Neural progenitor cell (in vitro differentiated cells): ENCODE data around the gene MYH7B. TPM values are rescaled to one million over a fixed set of nuclear protein-coding genes. Genes with fewer than 3 reads are reported as not detected.

Experiments used
- DNase-seq: peaks from one replicate; pipeline ENCODE4 v3.0.0-alpha.2; 2016; ENCODE audit warnings: low spot score
- H2AFZ ChIP-seq: fragments of 200-600 bp; sonication (generic); replicated peaks from 2 replicates; pipeline ENCODE4 v1.6.1; 2016; ENCODE audit warnings: antibody characterized with exemption
- H3F3A ChIP-seq: fragments of 200-600 bp; sonication (generic); 2 replicates; pipeline ENCODE4 v1.6.1; 2016; ENCODE audit warnings: antibody characterized with exemption, low read depth
- H3K27ac ChIP-seq: fragments of 200-600 bp; sonication (generic); 2 replicates; pipeline ENCODE4 v1.5.1; 2016; ENCODE audit warnings: mild to moderate bottlenecking
- H3K27me3 ChIP-seq: fragments of 200-600 bp; sonication (generic); 2 replicates; pipeline ENCODE4 v1.6.1; 2016; ENCODE audit warnings: mild to moderate bottlenecking, moderate library complexity
- H3K36me3 ChIP-seq: fragments of 200-600 bp; sonication (generic); 2 replicates; pipeline ENCODE4 v1.5.1; 2016
- H3K4me1 ChIP-seq: fragments of 200-600 bp; sonication (generic); 2 replicates; pipeline ENCODE4 v1.6.1; 2016; ENCODE audit warnings: mixed run types
- H3K4me2 ChIP-seq: fragments of 200-600 bp; sonication (generic); 2 replicates; pipeline ENCODE4 v1.6.1; 2016
- H3K4me3 ChIP-seq: fragments of 200-600 bp; sonication (generic); 2 replicates; pipeline ENCODE4 v1.5.1; 2016
- H3K79me2 ChIP-seq: fragments of 200-600 bp; sonication (generic); 2 replicates; pipeline ENCODE4 v1.6.1; 2016; ENCODE audit warnings: low read depth
- H3K9ac ChIP-seq: fragments of 200-600 bp; sonication (generic); 2 replicates; pipeline ENCODE4 v1.6.1; 2016
- H3K9me3 ChIP-seq: fragments of 200-600 bp; sonication (generic); 2 replicates; pipeline ENCODE4 v1.5.1; 2016; ENCODE audit warnings: low read depth
- H4K20me1 ChIP-seq: fragments of 200-600 bp; sonication (generic); 2 replicates; pipeline ENCODE4 v1.6.1; 2016; ENCODE audit warnings: low read depth
- H3K27ac Mint-ChIP-seq: 3 replicates; pipeline ENCODE4 v1.8.0; 2021; ENCODE audit warnings: mixed read lengths
- H3K27me3 Mint-ChIP-seq: 2 replicates; pipeline ENCODE4 v1.8.0; 2022; ENCODE audit warnings: low read depth, mild to moderate bottlenecking, inconsistent platforms, moderate library complexity, mixed read lengths; ENCODE audit not compliant: insufficient read depth
- H3K36me3 Mint-ChIP-seq: 3 replicates; pipeline ENCODE4 v1.8.0; 2021; ENCODE audit warnings: mixed read lengths
- H3K4me1 Mint-ChIP-seq: 3 replicates; pipeline ENCODE4 v1.8.0; 2021; ENCODE audit warnings: mixed read lengths
- H3K4me3 Mint-ChIP-seq: 3 replicates; pipeline ENCODE4 v1.8.0; 2021; ENCODE audit warnings: mild to moderate bottlenecking, moderate library complexity, mixed read lengths
- H3K9me3 Mint-ChIP-seq: 3 replicates; pipeline ENCODE4 v1.8.0; 2020; ENCODE audit warnings: mixed read lengths
- EZH2 ChIP-seq: fragments of 200-600 bp; sonication (generic); IDR thresholded peaks from 2 replicates; pipeline ENCODE4 v1.6.1; 2017; ENCODE audit warnings: antibody characterized with exemption, mild to moderate bottlenecking, moderate library complexity
- EZH2phosphoT487 ChIP-seq: fragments of 200-600 bp; sonication (generic); IDR thresholded peaks from 2 replicates; pipeline ENCODE4 v1.6.1; 2017; ENCODE audit warnings: antibody characterized with exemption
- total RNA-seq: library from RNA; depleted of rRNA; stranded (reverse); fragments of >200 nt; gene quantifications from 2 replicates; pipeline ENCODE4 v1.2.3, GENCODE V29; 2015; ENCODE audit warnings: low replicate concordance
- TF ChIP-seq, protein P1 (sequence below): fragments of 200-600 bp; sonication (generic); IDR thresholded peaks from 2 replicates; pipeline ENCODE4 v1.5.1; 2017; ENCODE audit warnings: antibody characterized with exemption, mild to moderate bottlenecking

Gene MYH7B
- total RNA-seq, 1 donor from 2014 or later: not detected

GRCh38 chr20:34921436-34921835 is 34.2 kb upstream of the MYH7B start:
- Mint-ChIP-seq H3K9me3 (no peaks in the 10 kb centered on the region), H3K27ac (no peak overlapping the region), H3K27me3 (no peaks in the 10 kb centered on the region), H3K36me3 (peaks cover 26% of the 10 kb centered on the region), H3K4me3 (no peak overlapping the region), H3K4me1 (no peaks in the 10 kb centered on the region)
- Histone ChIP-seq H3K9me3 (no peaks in the 10 kb centered on the region), H3K79me2 (no peaks in the 10 kb centered on the region), H4K20me1 (no peaks in the 10 kb centered on the region), H3K4me2 (no peak overlapping the region), H3K4me3 (no peak overlapping the region), H3F3A (no peaks in the 10 kb centered on the region), H2AFZ (no peak overlapping the region), H3K27ac (no peak overlapping the region), H3K4me1 (no peaks in the 10 kb centered on the region), H3K9ac (no peak overlapping the region), H3K36me3 (no peaks in the 10 kb centered on the region), H3K27me3 (no peaks in the 10 kb centered on the region)
- TF ChIP-seq, protein P1, sequence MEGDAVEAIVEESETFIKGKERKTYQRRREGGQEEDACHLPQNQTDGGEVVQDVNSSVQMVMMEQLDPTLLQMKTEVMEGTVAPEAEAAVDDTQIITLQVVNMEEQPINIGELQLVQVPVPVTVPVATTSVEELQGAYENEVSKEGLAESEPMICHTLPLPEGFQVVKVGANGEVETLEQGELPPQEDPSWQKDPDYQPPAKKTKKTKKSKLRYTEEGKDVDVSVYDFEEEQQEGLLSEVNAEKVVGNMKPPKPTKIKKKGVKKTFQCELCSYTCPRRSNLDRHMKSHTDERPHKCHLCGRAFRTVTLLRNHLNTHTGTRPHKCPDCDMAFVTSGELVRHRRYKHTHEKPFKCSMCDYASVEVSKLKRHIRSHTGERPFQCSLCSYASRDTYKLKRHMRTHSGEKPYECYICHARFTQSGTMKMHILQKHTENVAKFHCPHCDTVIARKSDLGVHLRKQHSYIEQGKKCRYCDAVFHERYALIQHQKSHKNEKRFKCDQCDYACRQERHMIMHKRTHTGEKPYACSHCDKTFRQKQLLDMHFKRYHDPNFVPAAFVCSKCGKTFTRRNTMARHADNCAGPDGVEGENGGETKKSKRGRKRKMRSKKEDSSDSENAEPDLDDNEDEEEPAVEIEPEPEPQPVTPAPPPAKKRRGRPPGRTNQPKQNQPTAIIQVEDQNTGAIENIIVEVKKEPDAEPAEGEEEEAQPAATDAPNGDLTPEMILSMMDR: no peak
- TF ChIP-seq EZH2phosphoT487 (no peak), EZH2 (no peak)
- no peak for DNase-seq

GRCh38 chr20:34922654-34923381 is 32.9 kb upstream of the MYH7B start:
- Histone ChIP-seq H3K9ac (no peak overlapping the region), H3K27ac (no peak overlapping the region), H3K4me1 (no peaks in the 10 kb centered on the region), H3K4me2 (no peak overlapping the region), H3K27me3 (no peaks in the 10 kb centered on the region), H4K20me1 (no peaks in the 10 kb centered on the region), H2AFZ (no peak overlapping the region), H3K79me2 (no peaks in the 10 kb centered on the region), H3K36me3 (no peaks in the 10 kb centered on the region), H3F3A (no peaks in the 10 kb centered on the region), H3K4me3 (no peak overlapping the region), H3K9me3 (no peaks in the 10 kb centered on the region)
- Mint-ChIP-seq H3K36me3 (peaks cover 31% of the 10 kb centered on the region), H3K27me3 (no peaks in the 10 kb centered on the region), H3K9me3 (no peaks in the 10 kb centered on the region), H3K4me3 (no peak overlapping the region), H3K4me1 (no peaks in the 10 kb centered on the region), H3K27ac (no peak overlapping the region)
- no peak for DNase-seq
- TF ChIP-seq EZH2phosphoT487 (no peak), EZH2 (no peak)
- TF ChIP-seq, protein P1: no peak

- Mint-ChIP-seq H3K4me3 (no peak overlapping the region), H3K9me3 (no peaks in the 10 kb centered on the region), H3K27me3 (no peaks in the 10 kb centered on the region), H3K27ac (no peak overlapping the region), H3K36me3 (peaks cover 32% of the 10 kb centered on the region), H3K4me1 (no peaks in the 10 kb centered on the region)
- Histone ChIP-seq H3K9ac (no peak overlapping the region), H3K79me2 (no peaks in the 10 kb centered on the region), H3K4me2 (no peak overlapping the region), H3K27ac (no peak overlapping the region), H3F3A (no peaks in the 10 kb centered on the region), H3K4me3 (no peak overlapping the region), H3K36me3 (no peaks in the 10 kb centered on the region), H2AFZ (no peak overlapping the region), H3K4me1 (no peaks in the 10 kb centered on the region), H4K20me1 (no peaks in the 10 kb centered on the region), H3K27me3 (no peaks in the 10 kb centered on the region), H3K9me3 (no peaks in the 10 kb centered on the region)
- no peak for DNase-seq
- no peak for TF ChIP-seq EZH2
- no peak for TF ChIP-seq EZH2phosphoT487
- TF ChIP-seq, protein P1: no peak
Observed at GRCh38 chr20:34923414-34923813, 32.3 kb upstream of the MYH7B start.
